ENCODE measurements around the gene PPFIA1.

- TF ChIP-seq EP300 (IDR thresholded peaks at IDR 0.05) (no peak), CTCF (IDR thresholded peaks at IDR 0.05) (no peak), POLR2A (IDR thresholded peaks at IDR 0.05) (no peak)
These were observed 107.2 kb downstream of the PPFIA1 start for GRCh38 chr11:70377645-70378044.

Data from sigmoid colon (tissue), 4 donors.